ENCODE data around the gene MST1. TPM values are rescaled to one million over a fixed set of nuclear protein-coding genes. Genes with fewer than 3 reads are reported as not detected.

The MST1 gene
- total RNA-seq, 1 experiment from 2014 or later: 13.8 TPM

DNA sequence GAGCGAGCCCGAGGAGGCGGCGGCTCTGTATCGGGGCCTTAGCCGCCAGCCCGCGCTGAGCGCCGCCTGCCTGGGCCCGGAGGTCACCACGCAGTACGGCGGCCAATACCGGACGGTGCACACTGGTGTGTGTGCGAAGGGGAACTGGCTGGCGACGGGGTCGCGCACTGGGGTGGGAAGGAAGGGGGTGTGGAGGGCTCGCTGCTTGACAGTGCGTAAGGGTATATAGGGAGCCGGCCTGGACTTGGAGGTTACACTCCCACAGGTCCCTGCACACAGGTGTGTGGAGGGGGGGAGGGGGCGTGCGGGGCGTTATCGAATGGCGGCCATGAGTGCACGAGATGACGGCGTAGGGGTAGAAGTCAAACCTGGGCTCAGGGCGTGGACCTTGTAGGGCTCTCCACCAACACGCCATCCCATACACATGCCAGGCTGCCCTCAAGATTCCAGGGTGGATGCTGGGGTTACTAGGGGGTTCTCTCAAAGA, 14.7 kb downstream of the MST1 start (continued):
- no peak for TF ChIP-seq NFATC4 (CRISPR knock-in tag; IDR thresholded peaks at IDR 0.05)
- no peak for TF ChIP-seq IRF2 (CRISPR knock-in tag; IDR thresholded peaks at IDR 0.05; ENCODE audit: borderline replicate concordance, low read depth)
- TF ChIP-seq, protein P1, sequence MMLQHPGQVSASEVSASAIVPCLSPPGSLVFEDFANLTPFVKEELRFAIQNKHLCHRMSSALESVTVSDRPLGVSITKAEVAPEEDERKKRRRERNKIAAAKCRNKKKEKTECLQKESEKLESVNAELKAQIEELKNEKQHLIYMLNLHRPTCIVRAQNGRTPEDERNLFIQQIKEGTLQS (CRISPR knock-in tag; conservative IDR thresholded peaks at IDR 0.05): no peak
- TF ChIP-seq, protein P2, sequence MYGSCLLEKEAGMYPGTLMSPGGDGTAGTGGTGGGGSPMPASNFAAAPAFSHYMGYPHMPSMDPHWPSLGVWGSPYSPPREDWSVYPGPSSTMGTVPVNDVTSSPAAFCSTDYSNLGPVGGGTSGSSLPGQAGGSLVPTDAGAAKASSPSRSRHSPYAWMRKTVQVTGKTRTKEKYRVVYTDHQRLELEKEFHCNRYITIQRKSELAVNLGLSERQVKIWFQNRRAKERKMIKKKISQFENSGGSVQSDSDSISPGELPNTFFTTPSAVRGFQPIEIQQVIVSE (CRISPR knock-in tag; IDR thresholded peaks at IDR 0.05; ENCODE audit: borderline replicate concordance): no peak

DNA sequence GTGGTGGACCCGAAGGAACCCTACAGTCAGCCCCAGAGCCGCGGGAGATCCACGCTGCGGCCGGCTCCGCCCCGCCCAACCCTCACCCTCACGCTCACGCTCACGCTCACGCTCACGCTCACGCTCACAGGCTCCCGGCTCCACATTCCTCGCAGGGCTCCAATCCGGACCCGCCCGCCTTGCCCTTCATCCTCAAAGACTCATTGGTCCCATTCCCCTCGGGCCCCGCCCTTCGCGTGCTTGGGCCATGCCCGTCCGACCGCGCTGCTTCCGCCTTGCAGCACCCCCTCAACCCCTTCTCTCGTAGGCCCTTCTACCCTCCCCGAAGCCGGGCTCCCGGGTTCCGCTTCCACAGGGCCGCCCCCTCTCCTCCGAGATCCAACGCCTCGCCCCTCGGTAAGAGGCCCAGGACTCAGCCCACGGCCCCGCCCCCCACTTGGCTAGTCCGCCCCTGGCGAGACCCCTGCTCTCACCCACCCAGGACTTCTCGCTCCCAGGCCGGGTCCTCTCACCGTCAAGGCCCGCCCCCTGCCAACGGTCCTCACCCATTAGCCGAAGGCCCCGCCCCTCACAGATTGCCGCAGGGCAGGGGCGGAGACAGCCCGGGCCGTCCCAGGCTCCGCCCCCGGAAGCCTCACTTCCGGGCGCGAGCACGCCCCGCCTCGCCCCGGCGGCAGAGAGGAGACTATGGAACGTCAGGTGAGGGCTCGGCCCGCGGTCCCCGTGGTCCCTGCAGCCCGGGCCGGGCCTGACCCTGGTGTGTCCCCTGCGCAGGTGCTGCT, 15.4 kb downstream of the MST1 start, which contains the start of gene APEH:
TSS of gene APEH (plus strand) at position 637 of the 782 bp plus-strand sequence. CDS start at position 688, 51 bp downstream.
- POLR2A ChIA-PET: interaction anchor here (2.8 kb wide), 1 partner anchor 134 kb away, joined by 27 read pairs; no protein-coding TSS in a partner anchor
- TF ChIP-seq, protein P3, sequence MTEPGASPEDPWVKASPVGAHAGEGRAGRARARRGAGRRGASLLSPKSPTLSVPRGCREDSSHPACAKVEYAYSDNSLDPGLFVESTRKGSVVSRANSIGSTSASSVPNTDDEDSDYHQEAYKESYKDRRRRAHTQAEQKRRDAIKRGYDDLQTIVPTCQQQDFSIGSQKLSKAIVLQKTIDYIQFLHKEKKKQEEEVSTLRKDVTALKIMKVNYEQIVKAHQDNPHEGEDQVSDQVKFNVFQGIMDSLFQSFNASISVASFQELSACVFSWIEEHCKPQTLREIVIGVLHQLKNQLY (CRISPR knock-in tag; IDR thresholded peaks at IDR 0.05): no peak
- TF ChIP-seq, protein P4, sequence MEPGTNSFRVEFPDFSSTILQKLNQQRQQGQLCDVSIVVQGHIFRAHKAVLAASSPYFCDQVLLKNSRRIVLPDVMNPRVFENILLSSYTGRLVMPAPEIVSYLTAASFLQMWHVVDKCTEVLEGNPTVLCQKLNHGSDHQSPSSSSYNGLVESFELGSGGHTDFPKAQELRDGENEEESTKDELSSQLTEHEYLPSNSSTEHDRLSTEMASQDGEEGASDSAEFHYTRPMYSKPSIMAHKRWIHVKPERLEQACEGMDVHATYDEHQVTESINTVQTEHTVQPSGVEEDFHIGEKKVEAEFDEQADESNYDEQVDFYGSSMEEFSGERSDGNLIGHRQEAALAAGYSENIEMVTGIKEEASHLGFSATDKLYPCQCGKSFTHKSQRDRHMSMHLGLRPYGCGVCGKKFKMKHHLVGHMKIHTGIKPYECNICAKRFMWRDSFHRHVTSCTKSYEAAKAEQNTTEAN (CRISPR knock-in tag; IDR thresholded peaks at IDR 0.05): 0 out of 2 replicates have a peak, but pooled peaks have one; percentile 52
- no peak for TF ChIP-seq ELF4 (CRISPR knock-in tag; IDR thresholded peaks at IDR 0.05; ENCODE audit: low read depth)
- no peak for TF ChIP-seq HMGA2 (CRISPR knock-in tag; IDR thresholded peaks at IDR 0.05)
- no peak for TF ChIP-seq ZNF317 (CRISPR knock-in tag; IDR thresholded peaks at IDR 0.05; ENCODE audit: borderline replicate concordance, low read depth)
- TF ChIP-seq, protein P5, sequence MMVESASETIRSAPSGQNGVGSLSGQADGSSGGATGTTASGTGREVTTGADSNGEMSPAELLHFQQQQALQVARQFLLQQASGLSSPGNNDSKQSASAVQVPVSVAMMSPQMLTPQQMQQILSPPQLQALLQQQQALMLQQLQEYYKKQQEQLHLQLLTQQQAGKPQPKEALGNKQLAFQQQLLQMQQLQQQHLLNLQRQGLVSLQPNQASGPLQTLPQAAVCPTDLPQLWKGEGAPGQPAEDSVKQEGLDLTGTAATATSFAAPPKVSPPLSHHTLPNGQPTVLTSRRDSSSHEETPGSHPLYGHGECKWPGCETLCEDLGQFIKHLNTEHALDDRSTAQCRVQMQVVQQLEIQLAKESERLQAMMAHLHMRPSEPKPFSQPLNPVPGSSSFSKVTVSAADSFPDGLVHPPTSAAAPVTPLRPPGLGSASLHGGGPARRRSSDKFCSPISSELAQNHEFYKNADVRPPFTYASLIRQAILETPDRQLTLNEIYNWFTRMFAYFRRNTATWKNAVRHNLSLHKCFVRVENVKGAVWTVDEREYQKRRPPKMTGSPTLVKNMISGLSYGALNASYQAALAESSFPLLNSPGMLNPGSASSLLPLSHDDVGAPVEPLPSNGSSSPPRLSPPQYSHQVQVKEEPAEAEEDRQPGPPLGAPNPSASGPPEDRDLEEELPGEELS (CRISPR knock-in tag; IDR thresholded peaks at IDR 0.05): 0 out of 2 replicates have a peak, but pooled peaks have one; percentile 12
- TF ChIP-seq, protein P6, sequence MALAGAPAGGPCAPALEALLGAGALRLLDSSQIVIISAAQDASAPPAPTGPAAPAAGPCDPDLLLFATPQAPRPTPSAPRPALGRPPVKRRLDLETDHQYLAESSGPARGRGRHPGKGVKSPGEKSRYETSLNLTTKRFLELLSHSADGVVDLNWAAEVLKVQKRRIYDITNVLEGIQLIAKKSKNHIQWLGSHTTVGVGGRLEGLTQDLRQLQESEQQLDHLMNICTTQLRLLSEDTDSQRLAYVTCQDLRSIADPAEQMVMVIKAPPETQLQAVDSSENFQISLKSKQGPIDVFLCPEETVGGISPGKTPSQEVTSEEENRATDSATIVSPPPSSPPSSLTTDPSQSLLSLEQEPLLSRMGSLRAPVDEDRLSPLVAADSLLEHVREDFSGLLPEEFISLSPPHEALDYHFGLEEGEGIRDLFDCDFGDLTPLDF (CRISPR knock-in tag; IDR thresholded peaks at IDR 0.05): no peak
- TF ChIP-seq, protein P7, sequence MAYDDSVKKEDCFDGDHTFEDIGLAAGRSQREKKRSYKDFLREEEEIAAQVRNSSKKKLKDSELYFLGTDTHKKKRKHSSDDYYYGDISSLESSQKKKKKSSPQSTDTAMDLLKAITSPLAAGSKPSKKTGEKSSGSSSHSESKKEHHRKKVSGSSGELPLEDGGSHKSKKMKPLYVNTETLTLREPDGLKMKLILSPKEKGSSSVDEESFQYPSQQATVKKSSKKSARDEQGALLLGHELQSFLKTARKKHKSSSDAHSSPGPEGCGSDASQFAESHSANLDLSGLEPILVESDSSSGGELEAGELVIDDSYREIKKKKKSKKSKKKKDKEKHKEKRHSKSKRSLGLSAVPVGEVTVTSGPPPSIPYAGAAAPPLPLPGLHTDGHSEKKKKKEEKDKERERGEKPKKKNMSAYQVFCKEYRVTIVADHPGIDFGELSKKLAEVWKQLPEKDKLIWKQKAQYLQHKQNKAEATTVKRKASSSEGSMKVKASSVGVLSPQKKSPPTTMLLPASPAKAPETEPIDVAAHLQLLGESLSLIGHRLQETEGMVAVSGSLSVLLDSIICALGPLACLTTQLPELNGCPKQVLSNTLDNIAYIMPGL (CRISPR knock-in tag; IDR thresholded peaks at IDR 0.05): peak; percentile 94
- TF ChIP-seq, protein P8, sequence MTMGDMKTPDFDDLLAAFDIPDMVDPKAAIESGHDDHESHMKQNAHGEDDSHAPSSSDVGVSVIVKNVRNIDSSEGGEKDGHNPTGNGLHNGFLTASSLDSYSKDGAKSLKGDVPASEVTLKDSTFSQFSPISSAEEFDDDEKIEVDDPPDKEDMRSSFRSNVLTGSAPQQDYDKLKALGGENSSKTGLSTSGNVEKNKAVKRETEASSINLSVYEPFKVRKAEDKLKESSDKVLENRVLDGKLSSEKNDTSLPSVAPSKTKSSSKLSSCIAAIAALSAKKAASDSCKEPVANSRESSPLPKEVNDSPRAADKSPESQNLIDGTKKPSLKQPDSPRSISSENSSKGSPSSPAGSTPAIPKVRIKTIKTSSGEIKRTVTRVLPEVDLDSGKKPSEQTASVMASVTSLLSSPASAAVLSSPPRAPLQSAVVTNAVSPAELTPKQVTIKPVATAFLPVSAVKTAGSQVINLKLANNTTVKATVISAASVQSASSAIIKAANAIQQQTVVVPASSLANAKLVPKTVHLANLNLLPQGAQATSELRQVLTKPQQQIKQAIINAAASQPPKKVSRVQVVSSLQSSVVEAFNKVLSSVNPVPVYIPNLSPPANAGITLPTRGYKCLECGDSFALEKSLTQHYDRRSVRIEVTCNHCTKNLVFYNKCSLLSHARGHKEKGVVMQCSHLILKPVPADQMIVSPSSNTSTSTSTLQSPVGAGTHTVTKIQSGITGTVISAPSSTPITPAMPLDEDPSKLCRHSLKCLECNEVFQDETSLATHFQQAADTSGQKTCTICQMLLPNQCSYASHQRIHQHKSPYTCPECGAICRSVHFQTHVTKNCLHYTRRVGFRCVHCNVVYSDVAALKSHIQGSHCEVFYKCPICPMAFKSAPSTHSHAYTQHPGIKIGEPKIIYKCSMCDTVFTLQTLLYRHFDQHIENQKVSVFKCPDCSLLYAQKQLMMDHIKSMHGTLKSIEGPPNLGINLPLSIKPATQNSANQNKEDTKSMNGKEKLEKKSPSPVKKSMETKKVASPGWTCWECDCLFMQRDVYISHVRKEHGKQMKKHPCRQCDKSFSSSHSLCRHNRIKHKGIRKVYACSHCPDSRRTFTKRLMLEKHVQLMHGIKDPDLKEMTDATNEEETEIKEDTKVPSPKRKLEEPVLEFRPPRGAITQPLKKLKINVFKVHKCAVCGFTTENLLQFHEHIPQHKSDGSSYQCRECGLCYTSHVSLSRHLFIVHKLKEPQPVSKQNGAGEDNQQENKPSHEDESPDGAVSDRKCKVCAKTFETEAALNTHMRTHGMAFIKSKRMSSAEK (CRISPR knock-in tag; IDR thresholded peaks at IDR 0.05; ENCODE audit: borderline replicate concordance): no peak
- TF ChIP-seq ESRRA (CRISPR knock-in tag; IDR thresholded peaks at IDR 0.05; ENCODE audit: borderline replicate concordance): 0 out of 2 replicates have a peak, but pooled peaks have one; percentile 5
- no peak for TF ChIP-seq ZNF671 (CRISPR knock-in tag; IDR thresholded peaks at IDR 0.05)
- TF ChIP-seq MXD4 (CRISPR knock-in tag; IDR thresholded peaks at IDR 0.05; ENCODE audit: borderline replicate concordance): no peak
- TF ChIP-seq, protein P9, sequence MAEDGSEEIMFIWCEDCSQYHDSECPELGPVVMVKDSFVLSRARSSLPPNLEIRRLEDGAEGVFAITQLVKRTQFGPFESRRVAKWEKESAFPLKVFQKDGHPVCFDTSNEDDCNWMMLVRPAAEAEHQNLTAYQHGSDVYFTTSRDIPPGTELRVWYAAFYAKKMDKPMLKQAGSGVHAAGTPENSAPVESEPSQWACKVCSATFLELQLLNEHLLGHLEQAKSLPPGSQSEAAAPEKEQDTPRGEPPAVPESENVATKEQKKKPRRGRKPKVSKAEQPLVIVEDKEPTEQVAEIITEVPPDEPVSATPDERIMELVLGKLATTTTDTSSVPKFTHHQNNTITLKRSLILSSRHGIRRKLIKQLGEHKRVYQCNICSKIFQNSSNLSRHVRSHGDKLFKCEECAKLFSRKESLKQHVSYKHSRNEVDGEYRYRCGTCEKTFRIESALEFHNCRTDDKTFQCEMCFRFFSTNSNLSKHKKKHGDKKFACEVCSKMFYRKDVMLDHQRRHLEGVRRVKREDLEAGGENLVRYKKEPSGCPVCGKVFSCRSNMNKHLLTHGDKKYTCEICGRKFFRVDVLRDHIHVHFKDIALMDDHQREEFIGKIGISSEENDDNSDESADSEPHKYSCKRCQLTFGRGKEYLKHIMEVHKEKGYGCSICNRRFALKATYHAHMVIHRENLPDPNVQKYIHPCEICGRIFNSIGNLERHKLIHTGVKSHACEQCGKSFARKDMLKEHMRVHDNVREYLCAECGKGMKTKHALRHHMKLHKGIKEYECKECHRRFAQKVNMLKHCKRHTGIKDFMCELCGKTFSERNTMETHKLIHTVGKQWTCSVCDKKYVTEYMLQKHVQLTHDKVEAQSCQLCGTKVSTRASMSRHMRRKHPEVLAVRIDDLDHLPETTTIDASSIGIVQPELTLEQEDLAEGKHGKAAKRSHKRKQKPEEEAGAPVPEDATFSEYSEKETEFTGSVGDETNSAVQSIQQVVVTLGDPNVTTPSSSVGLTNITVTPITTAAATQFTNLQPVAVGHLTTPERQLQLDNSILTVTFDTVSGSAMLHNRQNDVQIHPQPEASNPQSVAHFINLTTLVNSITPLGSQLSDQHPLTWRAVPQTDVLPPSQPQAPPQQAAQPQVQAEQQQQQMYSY (CRISPR knock-in tag; IDR thresholded peaks at IDR 0.05): no peak

More for the DNA sequence above, 15.4 kb downstream of the MST1 start, which contains the start of gene APEH:
- DNase-seq (ENCODE audit: low spot score) (peak; percentile 98), ATAC-seq (peak; percentile 85)
- no peaks in the 10 kb centered on the region for H3K27me3 Mint-ChIP-seq (ENCODE audit: low read depth)
- CTCF ChIA-PET: interaction anchor here (0.6 to 5.4 kb wide), 6 partner anchors 28 to 165 kb away, joined by 3 to 304 read pairs (median 6); no protein-coding TSS in a partner anchor
- H3K9me3 Mint-ChIP-seq: no peaks in the 10 kb centered on the region
- peaks cover 23% of the 10 kb centered on the region for H3K36me3 Mint-ChIP-seq
- peak within 1 kb of the TSS; percentile 94 for H3K27ac Mint-ChIP-seq
- peaks cover 21% of the 10 kb centered on the region for H3K4me1 Mint-ChIP-seq
- H3K4me3 Mint-ChIP-seq: peak within 1 kb of the TSS; percentile 81

Measured in WTC11 (cell line).